GM23338 (cell line): ENCODE results near the gene ANKRD60. TPM values are rescaled to one million over a fixed set of nuclear protein-coding genes. Genes with fewer than 3 reads are reported as not detected.

Experiments used
- ATAC-seq: fragments of 200-7000 bp; cut with Tn5 transposase; 3 replicates; pipeline ENCODE4 v1.9.1; 2020
- DNase-seq: peaks from one replicate; pipeline ENCODE4 v3.0.0-alpha.2; 2015; ENCODE audit warnings: low spot score
- H2AFZ ChIP-seq: fragments of 200-600 bp; sonication (generic); 2 replicates; pipeline ENCODE4 v1.8.0; 2016; ENCODE audit warnings: antibody characterized with exemption, mild to moderate bottlenecking, moderate library complexity
- H3F3A ChIP-seq: fragments of 200-600 bp; sonication (generic); replicated peaks from 2 replicates; pipeline ENCODE4 v1.8.0; 2017; ENCODE audit warnings: antibody characterized with exemption, mixed run types, low read depth
- H3K27ac ChIP-seq: fragments of 200-600 bp; sonication (generic); 2 replicates; pipeline ENCODE4 v1.6.1; 2016; ENCODE audit warnings: low read depth
- H3K27me3 ChIP-seq: fragments of 200-600 bp; sonication (generic); 2 replicates; pipeline ENCODE4 v1.8.0; 2016; ENCODE audit warnings: mild to moderate bottlenecking, mixed run types, moderate library complexity; ENCODE audit not compliant: insufficient read depth
- H3K36me3 ChIP-seq: fragments of 200-600 bp; sonication (generic); 2 replicates; pipeline ENCODE4 v1.8.0; 2016; ENCODE audit warnings: mild to moderate bottlenecking; ENCODE audit not compliant: insufficient read depth
- H3K4me1 ChIP-seq: fragments of 200-600 bp; sonication (generic); 2 replicates; pipeline ENCODE4 v1.8.0; 2016; ENCODE audit warnings: mild to moderate bottlenecking, moderate library complexity; ENCODE audit not compliant: insufficient read depth
- H3K4me2 ChIP-seq: fragments of 200-600 bp; sonication (generic); 2 replicates; pipeline ENCODE4 v1.7.1; 2017; ENCODE audit warnings: mixed run types
- H3K4me3 ChIP-seq: fragments of 200-600 bp; sonication (generic); 2 replicates; pipeline ENCODE4 v1.6.1; 2016; ENCODE audit warnings: mixed run types
- H3K79me2 ChIP-seq: fragments of 200-600 bp; sonication (generic); replicated peaks from 2 replicates; pipeline ENCODE4 v1.8.0; 2017; ENCODE audit warnings: mild to moderate bottlenecking; ENCODE audit not compliant: insufficient read depth
- H3K9me2 ChIP-seq: fragments of 200-600 bp; sonication (generic); 2 replicates; pipeline ENCODE4 v1.8.0; 2017; ENCODE audit not compliant: insufficient read depth
- H4K20me1 ChIP-seq: fragments of 200-600 bp; sonication (generic); replicated peaks from 2 replicates; pipeline ENCODE4 v1.8.0; 2017; ENCODE audit warnings: mild to moderate bottlenecking; ENCODE audit not compliant: insufficient read depth
- H3K27ac Mint-ChIP-seq: 2 replicates; pipeline ENCODE4 v1.8.0; 2020; ENCODE audit warnings: inconsistent platforms, mild to moderate bottlenecking, moderate library complexity, mixed read lengths
- H3K27me3 Mint-ChIP-seq: 3 replicates; pipeline ENCODE4 v1.8.0; 2022; ENCODE audit warnings: low read depth, mild to moderate bottlenecking, moderate library complexity, mixed read lengths, inconsistent platforms; ENCODE audit not compliant: insufficient read depth, poor library complexity
- H3K36me3 Mint-ChIP-seq: 3 replicates; pipeline ENCODE4 v1.8.0; 2021; ENCODE audit warnings: low read depth, mild to moderate bottlenecking, inconsistent platforms, moderate library complexity, mixed read lengths
- H3K4me1 Mint-ChIP-seq: 3 replicates; pipeline ENCODE4 v1.8.0; 2020; ENCODE audit warnings: mild to moderate bottlenecking, inconsistent platforms, mixed read lengths
- H3K4me3 Mint-ChIP-seq: 3 replicates; pipeline ENCODE4 v1.8.0; 2021; ENCODE audit warnings: moderate library complexity, mild to moderate bottlenecking, inconsistent platforms, mixed read lengths
- H3K9me3 Mint-ChIP-seq: 3 replicates; pipeline ENCODE4 v1.8.0; 2020; ENCODE audit warnings: moderate library complexity, mild to moderate bottlenecking, inconsistent platforms, mixed read lengths
- EZH2phosphoT487 ChIP-seq: fragments of 200-600 bp; sonication (generic); IDR thresholded peaks from one replicate; pipeline ENCODE4 v1.8.1; 2018; ENCODE audit warnings: antibody characterized with exemption; ENCODE audit not compliant: unreplicated experiment
- NANOG ChIP-seq: IDR thresholded peaks from 2 replicates; pipeline ENCODE4 v1.6.1; 2016; ENCODE audit warnings: antibody characterized with exemption, borderline replicate concordance
- ZNF114 ChIP-seq: fragments of 250-450 bp; sonication (Bioruptor Pico); IDR thresholded peaks from 2 replicates; pipeline ENCODE4 v1.5.0; 2020; ENCODE audit warnings: mild to moderate bottlenecking, moderate library complexity
- ZNF331 ChIP-seq: fragments of 250-450 bp; sonication (Bioruptor Pico); IDR thresholded peaks from 2 replicates; pipeline ENCODE4 v1.5.0; 2020; ENCODE audit warnings: low read depth, mild to moderate bottlenecking, moderate library complexity
- polyA plus RNA-seq: library from polyadenylated mRNA; unstranded; fragments of >200 nt; fragmentation: Nextera tagmentation; extraction: Ambion mirVana; gene quantifications from 2 replicates; pipeline ENCODE4 v1.2.1, GENCODE V29; 2016
- total RNA-seq: library from RNA; depleted of rRNA; stranded (reverse); fragments of >200 nt; shearing (Covaris generic); gene quantifications from 2 replicates; pipeline ENCODE4 v1.2.3, GENCODE V29; 2014
- TF ChIP-seq, protein P1 (sequence below), 2 experiments: fragments of 200-600 bp in 1 of 2; sonication (generic) in 1 of 2; conservative IDR thresholded peaks; 2 replicates each; pipeline versions ENCODE4 v1.5.1 to v1.6.1; 2016 to 2017; ENCODE audit warnings: antibody characterized with exemption in 2 of 2, low read depth in 2 of 2, mild to moderate bottlenecking in 2 of 2, moderate library complexity in 1 of 2
- TF ChIP-seq, protein P2 (sequence below): IDR thresholded peaks from one replicate; pipeline ENCODE4 v1.6.1; 2018; ENCODE audit warnings: antibody characterized with exemption; ENCODE audit not compliant: unreplicated experiment
- TF ChIP-seq, protein P3 (sequence below): fragments of 250-450 bp; sonication (Bioruptor Pico); IDR thresholded peaks from 2 replicates; pipeline ENCODE4 v1.5.0; 2020; ENCODE audit warnings: mild to moderate bottlenecking, moderate library complexity

The ANKRD60 gene
- total and polyA plus RNA-seq, 2 experiments from 2014 or later = not detected

DNA sequence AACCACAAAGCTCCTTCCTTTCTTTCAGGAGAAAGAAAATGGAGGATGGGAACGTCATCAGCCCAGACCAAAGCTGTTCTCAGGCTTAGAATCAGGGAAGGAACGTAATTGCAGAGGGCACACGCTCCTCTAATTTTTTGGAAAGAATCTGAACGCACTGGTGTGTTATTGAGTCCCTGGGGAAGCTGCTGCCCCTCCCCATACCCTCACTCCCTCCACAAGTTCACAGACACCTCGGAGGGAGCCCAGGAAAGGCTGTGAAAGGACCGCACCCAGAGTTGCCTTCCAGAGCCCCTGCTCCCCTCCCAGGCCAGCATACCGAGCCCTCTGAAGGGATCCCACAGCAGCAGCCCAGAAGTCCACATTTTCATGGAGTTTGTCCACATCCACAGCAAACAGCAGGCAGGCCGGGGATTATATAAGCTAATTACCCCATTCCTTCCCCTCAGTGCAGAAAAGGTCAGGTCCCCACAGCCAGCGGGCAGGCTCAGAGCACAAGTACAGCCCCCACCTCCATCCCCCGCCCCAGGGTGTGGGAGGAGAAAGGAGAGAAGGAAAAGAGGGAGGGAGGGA is 53.7 kb downstream of the ANKRD60 start:
- Mint-ChIP-seq H3K36me3 (no peaks in the 10 kb centered on the region), H3K4me1 (peaks cover 19% of the 10 kb centered on the region), H3K9me3 (no peaks in the 10 kb centered on the region; the same call in 1 of the 3 replicates), H3K27me3 (peaks cover 14% of the 10 kb centered on the region), H3K4me3 (peak overlapping the region; percentile 18; the same call in 1 of the 3 replicates), H3K27ac (no peak overlapping the region)
- DNase-seq (no peak), ATAC-seq (peak; percentile 34)
- TF ChIP-seq ZNF114 (no peak), NANOG (no peak), EZH2phosphoT487 (no peak), ZNF331 (no peak)
- TF ChIP-seq, protein P1, sequence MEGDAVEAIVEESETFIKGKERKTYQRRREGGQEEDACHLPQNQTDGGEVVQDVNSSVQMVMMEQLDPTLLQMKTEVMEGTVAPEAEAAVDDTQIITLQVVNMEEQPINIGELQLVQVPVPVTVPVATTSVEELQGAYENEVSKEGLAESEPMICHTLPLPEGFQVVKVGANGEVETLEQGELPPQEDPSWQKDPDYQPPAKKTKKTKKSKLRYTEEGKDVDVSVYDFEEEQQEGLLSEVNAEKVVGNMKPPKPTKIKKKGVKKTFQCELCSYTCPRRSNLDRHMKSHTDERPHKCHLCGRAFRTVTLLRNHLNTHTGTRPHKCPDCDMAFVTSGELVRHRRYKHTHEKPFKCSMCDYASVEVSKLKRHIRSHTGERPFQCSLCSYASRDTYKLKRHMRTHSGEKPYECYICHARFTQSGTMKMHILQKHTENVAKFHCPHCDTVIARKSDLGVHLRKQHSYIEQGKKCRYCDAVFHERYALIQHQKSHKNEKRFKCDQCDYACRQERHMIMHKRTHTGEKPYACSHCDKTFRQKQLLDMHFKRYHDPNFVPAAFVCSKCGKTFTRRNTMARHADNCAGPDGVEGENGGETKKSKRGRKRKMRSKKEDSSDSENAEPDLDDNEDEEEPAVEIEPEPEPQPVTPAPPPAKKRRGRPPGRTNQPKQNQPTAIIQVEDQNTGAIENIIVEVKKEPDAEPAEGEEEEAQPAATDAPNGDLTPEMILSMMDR (conservative IDR thresholded peaks at IDR 0.05; ENCODE audit: low read depth in 2 of 2) = no peak
- TF ChIP-seq, protein P2, sequence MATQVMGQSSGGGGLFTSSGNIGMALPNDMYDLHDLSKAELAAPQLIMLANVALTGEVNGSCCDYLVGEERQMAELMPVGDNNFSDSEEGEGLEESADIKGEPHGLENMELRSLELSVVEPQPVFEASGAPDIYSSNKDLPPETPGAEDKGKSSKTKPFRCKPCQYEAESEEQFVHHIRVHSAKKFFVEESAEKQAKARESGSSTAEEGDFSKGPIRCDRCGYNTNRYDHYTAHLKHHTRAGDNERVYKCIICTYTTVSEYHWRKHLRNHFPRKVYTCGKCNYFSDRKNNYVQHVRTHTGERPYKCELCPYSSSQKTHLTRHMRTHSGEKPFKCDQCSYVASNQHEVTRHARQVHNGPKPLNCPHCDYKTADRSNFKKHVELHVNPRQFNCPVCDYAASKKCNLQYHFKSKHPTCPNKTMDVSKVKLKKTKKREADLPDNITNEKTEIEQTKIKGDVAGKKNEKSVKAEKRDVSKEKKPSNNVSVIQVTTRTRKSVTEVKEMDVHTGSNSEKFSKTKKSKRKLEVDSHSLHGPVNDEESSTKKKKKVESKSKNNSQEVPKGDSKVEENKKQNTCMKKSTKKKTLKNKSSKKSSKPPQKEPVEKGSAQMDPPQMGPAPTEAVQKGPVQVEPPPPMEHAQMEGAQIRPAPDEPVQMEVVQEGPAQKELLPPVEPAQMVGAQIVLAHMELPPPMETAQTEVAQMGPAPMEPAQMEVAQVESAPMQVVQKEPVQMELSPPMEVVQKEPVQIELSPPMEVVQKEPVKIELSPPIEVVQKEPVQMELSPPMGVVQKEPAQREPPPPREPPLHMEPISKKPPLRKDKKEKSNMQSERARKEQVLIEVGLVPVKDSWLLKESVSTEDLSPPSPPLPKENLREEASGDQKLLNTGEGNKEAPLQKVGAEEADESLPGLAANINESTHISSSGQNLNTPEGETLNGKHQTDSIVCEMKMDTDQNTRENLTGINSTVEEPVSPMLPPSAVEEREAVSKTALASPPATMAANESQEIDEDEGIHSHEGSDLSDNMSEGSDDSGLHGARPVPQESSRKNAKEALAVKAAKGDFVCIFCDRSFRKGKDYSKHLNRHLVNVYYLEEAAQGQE = no peak
- TF ChIP-seq, protein P3, sequence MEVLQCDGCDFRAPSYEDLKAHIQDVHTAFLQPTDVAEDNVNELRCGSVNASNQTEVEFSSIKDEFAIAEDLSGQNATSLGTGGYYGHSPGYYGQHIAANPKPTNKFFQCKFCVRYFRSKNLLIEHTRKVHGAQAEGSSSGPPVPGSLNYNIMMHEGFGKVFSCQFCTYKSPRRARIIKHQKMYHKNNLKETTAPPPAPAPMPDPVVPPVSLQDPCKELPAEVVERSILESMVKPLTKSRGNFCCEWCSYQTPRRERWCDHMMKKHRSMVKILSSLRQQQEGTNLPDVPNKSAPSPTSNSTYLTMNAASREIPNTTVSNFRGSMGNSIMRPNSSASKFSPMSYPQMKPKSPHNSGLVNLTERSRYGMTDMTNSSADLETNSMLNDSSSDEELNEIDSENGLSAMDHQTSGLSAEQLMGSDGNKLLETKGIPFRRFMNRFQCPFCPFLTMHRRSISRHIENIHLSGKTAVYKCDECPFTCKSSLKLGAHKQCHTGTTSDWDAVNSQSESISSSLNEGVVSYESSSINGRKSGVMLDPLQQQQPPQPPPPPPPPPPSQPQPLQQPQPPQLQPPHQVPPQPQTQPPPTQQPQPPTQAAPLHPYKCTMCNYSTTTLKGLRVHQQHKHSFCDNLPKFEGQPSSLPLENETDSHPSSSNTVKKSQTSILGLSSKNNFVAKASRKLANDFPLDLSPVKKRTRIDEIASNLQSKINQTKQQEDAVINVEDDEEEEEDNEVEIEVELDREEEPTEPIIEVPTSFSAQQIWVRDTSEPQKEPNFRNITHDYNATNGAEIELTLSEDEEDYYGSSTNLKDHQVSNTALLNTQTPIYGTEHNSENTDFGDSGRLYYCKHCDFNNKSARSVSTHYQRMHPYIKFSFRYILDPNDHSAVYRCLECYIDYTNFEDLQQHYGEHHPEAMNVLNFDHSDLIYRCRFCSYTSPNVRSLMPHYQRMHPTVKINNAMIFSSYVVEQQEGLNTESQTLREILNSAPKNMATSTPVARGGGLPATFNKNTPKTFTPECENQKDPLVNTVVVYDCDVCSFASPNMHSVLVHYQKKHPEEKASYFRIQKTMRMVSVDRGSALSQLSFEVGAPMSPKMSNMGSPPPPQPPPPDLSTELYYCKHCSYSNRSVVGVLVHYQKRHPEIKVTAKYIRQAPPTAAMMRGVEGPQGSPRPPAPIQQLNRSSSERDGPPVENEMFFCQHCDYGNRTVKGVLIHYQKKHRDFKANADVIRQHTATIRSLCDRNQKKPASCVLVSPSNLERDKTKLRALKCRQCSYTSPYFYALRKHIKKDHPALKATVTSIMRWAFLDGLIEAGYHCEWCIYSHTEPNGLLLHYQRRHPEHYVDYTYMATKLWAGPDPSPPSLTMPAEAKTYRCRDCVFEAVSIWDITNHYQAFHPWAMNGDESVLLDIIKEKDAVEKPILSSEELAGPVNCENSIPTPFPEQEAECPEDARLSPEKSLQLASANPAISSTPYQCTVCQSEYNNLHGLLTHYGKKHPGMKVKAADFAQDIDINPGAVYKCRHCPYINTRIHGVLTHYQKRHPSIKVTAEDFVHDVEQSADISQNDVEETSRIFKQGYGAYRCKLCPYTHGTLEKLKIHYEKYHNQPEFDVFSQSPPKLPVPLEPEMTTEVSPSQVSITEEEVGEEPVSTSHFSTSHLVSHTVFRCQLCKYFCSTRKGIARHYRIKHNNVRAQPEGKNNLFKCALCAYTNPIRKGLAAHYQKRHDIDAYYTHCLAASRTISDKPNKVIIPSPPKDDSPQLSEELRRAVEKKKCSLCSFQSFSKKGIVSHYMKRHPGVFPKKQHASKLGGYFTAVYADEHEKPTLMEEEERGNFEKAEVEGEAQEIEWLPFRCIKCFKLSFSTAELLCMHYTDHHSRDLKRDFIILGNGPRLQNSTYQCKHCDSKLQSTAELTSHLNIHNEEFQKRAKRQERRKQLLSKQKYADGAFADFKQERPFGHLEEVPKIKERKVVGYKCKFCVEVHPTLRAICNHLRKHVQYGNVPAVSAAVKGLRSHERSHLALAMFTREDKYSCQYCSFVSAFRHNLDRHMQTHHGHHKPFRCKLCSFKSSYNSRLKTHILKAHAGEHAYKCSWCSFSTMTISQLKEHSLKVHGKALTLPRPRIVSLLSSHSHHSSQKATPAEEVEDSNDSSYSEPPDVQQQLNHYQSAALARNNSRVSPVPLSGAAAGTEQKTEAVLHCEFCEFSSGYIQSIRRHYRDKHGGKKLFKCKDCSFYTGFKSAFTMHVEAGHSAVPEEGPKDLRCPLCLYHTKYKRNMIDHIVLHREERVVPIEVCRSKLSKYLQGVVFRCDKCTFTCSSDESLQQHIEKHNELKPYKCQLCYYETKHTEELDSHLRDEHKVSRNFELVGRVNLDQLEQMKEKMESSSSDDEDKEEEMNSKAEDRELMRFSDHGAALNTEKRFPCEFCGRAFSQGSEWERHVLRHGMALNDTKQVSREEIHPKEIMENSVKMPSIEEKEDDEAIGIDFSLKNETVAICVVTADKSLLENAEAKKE (CRISPR knock-in tag) = no peak
- Histone ChIP-seq H3K27ac (no peak overlapping the region), H2AFZ (peak overlapping the region; percentile 97), H3K27me3 (peaks cover 11% of the 10 kb centered on the region; the same call in 1 of the 2 replicates), H3K4me2 (peak overlapping the region; percentile 64), H3K36me3 (no peaks in the 10 kb centered on the region), H3K4me1 (peaks cover 14% of the 10 kb centered on the region), H4K20me1 (no peaks in the 10 kb centered on the region), H3K79me2 (no peaks in the 10 kb centered on the region), H3K9me2 (no peaks in the 10 kb centered on the region), H3F3A (no peaks in the 10 kb centered on the region), H3K4me3 (0 out of 2 replicates have a peak overlapping the region, but pooled peaks have one; percentile 20)
